Measurements from ENCODE around the gene LCTL. TPM values are rescaled to one million over a fixed set of nuclear protein-coding genes. Genes with fewer than 3 reads are reported as not detected.

Gene LCTL
- total and polyA plus RNA-seq, 10 of the 15 experiments (the other 5 are each of a cell fraction or from before 2014, with no cell fraction given), result 0.07 to 0.76 (median 0.40) TPM; not detected in 5

- H3K36me3 ChIP-seq (ENCODE audit: control insufficient read depth in 2 of 2, insufficient read depth in 2 of 2, low read length in 1 of 2), result no peaks in the 10 kb centered on the region
- no peak overlapping the region for H3K9ac ChIP-seq (ENCODE audit: control insufficient read depth, insufficient read depth, low read length)
- H3K4me1 ChIP-seq (ENCODE audit: control insufficient read depth, insufficient read depth, low read length), result no peaks in the 10 kb centered on the region
- H3K4me2 ChIP-seq (ENCODE audit: control insufficient read depth, insufficient read depth), result no peak overlapping the region
- intact Hi-C loops (cut with micrococcal nuclease; ENCODE audit: unreplicated experiment) (no loop called here), in situ Hi-C loops (cut with MboI) (no loop called here)
- ChIA-PET RAD21 (ENCODE audit: unreplicated experiment) (no interaction called here), SMC1A (ENCODE audit: uncharacterized antibody, unreplicated experiment) (no interaction called here), POLR2A (no interaction called here), CTCF (interaction anchor here (1.8 kb wide), 1 partner anchor 265 kb away, joined by 5 read pairs; no protein-coding TSS in a partner anchor)
- FAIRE-seq, result no peak
- no peak overlapping the region for H2AFZ ChIP-seq (ENCODE audit: control insufficient read depth, low read depth, low read length)
- H3K79me2 ChIP-seq (ENCODE audit: control insufficient read depth, insufficient read depth, low read length), result no peaks in the 10 kb centered on the region
- H4K20me1 ChIP-seq (ENCODE audit: control insufficient read depth, insufficient read depth), result no peaks in the 10 kb centered on the region
- no peak overlapping the region for H3K27ac ChIP-seq (ENCODE audit: control insufficient read depth, insufficient read depth)
- ATAC-seq, result no peak
- DNase-seq (ENCODE audit: low read depth, low spot score), result no peak
- no peaks in the 10 kb centered on the region for H3K9me3 ChIP-seq (replicated peaks; ENCODE audit: control insufficient read depth, insufficient read depth, low read length)
- no peak overlapping the region for H3K4me3 ChIP-seq
- 46% methylated on average over 17 of the region's 17 CpGs for WGBS (ENCODE audit: insufficient coverage, insufficient replicate concordance, low lambda C conversion rate, missing lambda C conversion rate)
- BruUV-seq (replicated peaks), result no TSS peak
- H3K27me3 ChIP-seq (replicated peaks in 1 of 2; ENCODE audit: control insufficient read depth in 2 of 2, insufficient read depth in 2 of 2, low read length in 1 of 2), result no peaks in the 10 kb centered on the region
- TF ChIP-seq USF1 (IDR thresholded peaks at IDR 0.05; ENCODE audit: borderline replicate concordance, extremely low read length, insufficient read depth, low read depth, low read length) (no peak), RELB (IDR thresholded peaks at IDR 0.05; ENCODE audit: low read depth) (no peak), SUPT20H (IDR thresholded peaks at IDR 0.05; ENCODE audit: borderline replicate concordance, control insufficient read depth, low read depth, low read length) (no peak), BHLHE40 (IDR thresholded peaks at IDR 0.05; ENCODE audit: borderline replicate concordance in 1 of 2, low read depth in 2 of 2, low read length in 1 of 2) (no peak), TBL1XR1 (IDR thresholded peaks at IDR 0.05; ENCODE audit: low read depth, low read length) (no peak), TARDBP (IDR thresholded peaks at IDR 0.05; ENCODE audit: borderline replicate concordance) (no peak), ZNF384 (IDR thresholded peaks at IDR 0.05; ENCODE audit: borderline replicate concordance, low read depth, low read length) (no peak), E2F4 (IDR thresholded peaks at IDR 0.05; ENCODE audit: low read depth, low read length) (no peak), NFXL1 (IDR thresholded peaks at IDR 0.05; ENCODE audit: borderline replicate concordance) (no peak), PRDM15 (CRISPR knock-in tag; IDR thresholded peaks at IDR 0.05) (no peak), CEBPB (IDR thresholded peaks at IDR 0.05; ENCODE audit: borderline replicate concordance in 1 of 2, low read depth in 2 of 2, low read length in 2 of 2) (no peak)
These were observed 20.6 kb upstream of the LCTL start for GRCh38 chr15:66586155-66586976.

Data from GM12878 (cell line).